Measurements from ENCODE around the gene NAP1L4.

Gene NAP1L4

DNA sequence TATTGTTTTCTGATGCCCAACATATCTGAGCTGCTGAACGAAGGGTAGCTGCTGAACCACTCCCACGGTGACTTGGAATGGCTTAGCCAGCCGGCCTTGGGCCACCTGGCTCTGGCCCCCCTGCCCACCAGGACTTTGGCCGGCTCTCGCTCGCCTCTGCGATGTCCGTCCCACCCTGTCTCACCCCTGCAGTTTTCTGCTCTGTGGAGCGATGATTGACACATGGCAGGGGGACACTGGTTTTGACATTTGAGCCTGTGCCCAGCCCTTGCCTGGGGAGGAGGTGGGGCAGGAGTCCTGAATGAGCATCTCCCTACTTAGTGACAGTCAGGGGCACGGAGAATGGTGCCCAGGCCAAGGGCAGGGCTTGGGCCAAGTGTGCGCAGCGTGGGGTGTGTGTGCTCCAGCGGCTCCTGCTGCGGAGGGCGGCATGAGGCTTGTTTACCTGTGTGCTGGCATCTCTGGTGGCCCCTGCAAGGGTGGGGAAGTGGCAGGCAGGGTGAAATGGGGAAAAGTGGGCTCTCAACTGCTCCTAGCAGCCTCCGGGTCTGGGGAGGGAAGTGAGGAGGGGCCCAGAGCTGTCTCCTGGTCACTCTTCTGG, 90.8 kb downstream of the NAP1L4 start:
- Histone ChIP-seq H3K4me1 (ENCODE audit: control insufficient read depth in 2 of 2, insufficient read depth in 2 of 2, low read length in 2 of 2) (peaks cover 38 to 42% of the 10 kb centered on the region in 2 donors), H3K9ac (ENCODE audit: low read depth in 1 of 2, low read length in 2 of 2) (peak overlapping the region; percentile 75 to 89), H3K36me3 (ENCODE audit: control insufficient read depth in 2 of 2, insufficient read depth in 2 of 2, low read length in 2 of 2) (no peaks in the 10 kb centered on the region), H3K9me3 (ENCODE audit: control insufficient read depth in 2 of 2, low read length in 2 of 2) (no peaks in the 10 kb centered on the region), H3K4me3 (ENCODE audit: low read length in 2 of 2) (peak overlapping the region; percentile 59 to 79), H3K27me3 (ENCODE audit: control insufficient read depth in 2 of 2, insufficient read depth in 2 of 2, low read length in 2 of 2) (no peaks in the 10 kb centered on the region), H3K27ac (ENCODE audit: low read depth in 2 of 2, low read length in 2 of 2) (peak overlapping the region; percentile 85 to 97)

DNA sequence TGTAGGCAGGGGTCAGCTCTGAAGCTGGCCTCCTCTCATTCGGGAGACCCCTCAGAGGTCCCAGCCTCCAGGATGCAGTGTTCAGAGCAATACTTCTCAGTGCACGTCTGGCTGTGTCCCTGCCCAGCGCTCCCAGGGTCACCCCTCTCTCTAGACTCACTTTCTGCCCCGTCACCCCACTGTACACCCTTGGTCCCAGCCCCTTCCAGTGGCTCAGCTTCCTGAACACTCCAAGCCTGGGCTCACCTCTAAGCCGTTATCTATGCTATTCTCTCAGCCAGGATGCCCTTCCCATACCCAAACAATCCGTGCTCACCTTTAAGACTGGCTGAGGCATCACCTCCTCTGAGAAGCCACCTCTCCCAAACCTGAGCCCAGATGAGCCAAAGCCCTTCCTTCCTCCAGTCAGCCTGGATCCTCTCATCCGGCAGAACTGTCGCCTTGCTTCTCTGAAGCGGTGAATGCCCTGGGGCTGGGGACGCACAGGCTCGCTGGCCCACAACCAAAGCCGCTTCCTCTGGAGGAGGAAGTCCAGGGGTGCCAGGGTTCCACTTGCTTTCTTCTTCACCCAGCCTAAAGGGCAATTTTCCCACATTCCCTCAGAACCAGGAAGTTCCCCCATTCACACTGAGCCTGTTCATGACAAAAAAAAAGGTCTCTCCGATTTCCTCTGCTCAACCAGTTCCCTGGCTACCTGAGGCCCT, 92.9 kb downstream of the NAP1L4 start:
- Histone ChIP-seq H3K4me3 (ENCODE audit: low read length in 2 of 2) (peak overlapping the region in 1 of 2 donors; percentile 31), H3K9ac (ENCODE audit: low read depth in 1 of 2, low read length in 2 of 2) (no peak overlapping the region), H3K27ac (ENCODE audit: low read depth in 2 of 2, low read length in 2 of 2) (peak overlapping the region; percentile 42 to 76)

DNA sequence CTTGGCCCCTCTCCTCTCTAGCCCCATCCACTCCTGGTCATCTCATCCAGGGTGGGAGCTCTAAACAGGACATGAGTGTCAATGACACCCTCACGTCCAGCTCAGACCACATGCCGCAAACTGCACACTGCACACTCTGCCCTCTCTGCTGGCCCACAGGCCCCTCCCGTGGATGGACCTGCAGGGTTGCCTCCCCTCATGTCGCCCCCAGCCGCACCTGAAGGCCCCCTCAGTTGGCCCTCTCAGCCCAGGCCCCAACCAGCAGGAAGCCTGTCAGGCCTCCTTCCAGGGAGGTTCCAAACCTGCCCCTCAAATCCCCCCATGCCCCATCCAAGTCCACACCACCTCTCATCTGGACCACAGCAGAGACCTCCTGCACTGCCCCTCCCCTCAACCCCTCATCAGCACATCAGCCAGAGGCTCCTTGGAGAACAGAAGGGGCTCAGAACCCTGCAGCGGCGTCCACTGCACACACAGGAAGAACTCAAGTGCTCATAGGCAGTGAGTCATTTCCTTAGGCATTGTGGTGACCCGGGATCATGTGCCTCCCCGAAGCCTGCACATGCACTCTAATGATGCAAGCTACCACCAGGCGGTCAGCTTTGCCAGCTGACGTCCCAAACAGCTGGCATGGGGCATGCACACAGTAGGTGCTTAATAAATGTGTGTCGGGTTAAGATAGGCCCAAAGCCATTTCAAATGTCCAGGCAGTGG, 93.6 kb downstream of the NAP1L4 start:
- Histone ChIP-seq H3K36me3 (ENCODE audit: control insufficient read depth in 2 of 2, insufficient read depth in 2 of 2, low read length in 2 of 2) (no peaks in the 10 kb centered on the region), H3K4me3 (ENCODE audit: low read length in 2 of 2) (peak overlapping the region in 1 of 2 donors; percentile 20), H3K27me3 (ENCODE audit: control insufficient read depth in 2 of 2, insufficient read depth in 2 of 2, low read length in 2 of 2) (no peaks in the 10 kb centered on the region), H3K9me3 (ENCODE audit: control insufficient read depth in 2 of 2, low read length in 2 of 2) (no peaks in the 10 kb centered on the region), H3K4me1 (ENCODE audit: control insufficient read depth in 2 of 2, insufficient read depth in 2 of 2, low read length in 2 of 2) (peaks cover 21 to 24% of the 10 kb centered on the region in 2 donors), H3K9ac (ENCODE audit: low read depth in 1 of 2, low read length in 2 of 2) (peak overlapping the region in 1 of 2 donors; percentile 2), H3K27ac (ENCODE audit: low read depth in 2 of 2, low read length in 2 of 2) (peak overlapping the region; percentile 42 to 76)

More for the DNA sequence above, 92.9 kb downstream of the NAP1L4 start:
- Histone ChIP-seq H3K36me3 (ENCODE audit: control insufficient read depth in 2 of 2, insufficient read depth in 2 of 2, low read length in 2 of 2) (no peaks in the 10 kb centered on the region), H3K9me3 (ENCODE audit: control insufficient read depth in 2 of 2, low read length in 2 of 2) (no peaks in the 10 kb centered on the region), H3K4me1 (ENCODE audit: control insufficient read depth in 2 of 2, insufficient read depth in 2 of 2, low read length in 2 of 2) (peaks cover 28 to 31% of the 10 kb centered on the region in 2 donors), H3K27me3 (ENCODE audit: control insufficient read depth in 2 of 2, insufficient read depth in 2 of 2, low read length in 2 of 2) (no peaks in the 10 kb centered on the region)

- no peak overlapping the region for H3K9ac ChIP-seq (ENCODE audit: low read depth in 1 of 2, low read length in 2 of 2)
- no peaks in the 10 kb centered on the region for H3K36me3 ChIP-seq (ENCODE audit: control insufficient read depth in 2 of 2, insufficient read depth in 2 of 2, low read length in 2 of 2)
- no peaks in the 10 kb centered on the region for H3K27me3 ChIP-seq (ENCODE audit: control insufficient read depth in 2 of 2, insufficient read depth in 2 of 2, low read length in 2 of 2)
- no peaks in the 10 kb centered on the region for H3K9me3 ChIP-seq (ENCODE audit: control insufficient read depth in 2 of 2, low read length in 2 of 2)
- no peak overlapping the region for H3K27ac ChIP-seq (ENCODE audit: low read depth in 2 of 2, low read length in 2 of 2)
- peaks cover 15 to 20% of the 10 kb centered on the region in 2 donors for H3K4me1 ChIP-seq (ENCODE audit: control insufficient read depth in 2 of 2, insufficient read depth in 2 of 2, low read length in 2 of 2)
- H3K4me3 ChIP-seq (ENCODE audit: low read length in 2 of 2), result no peak overlapping the region
These were observed 95.1 kb downstream of the NAP1L4 start for GRCh38 chr11:2897048-2897447.

GRCh38 chr11:2896047-2896446, 96.1 kb downstream of the NAP1L4 start:
- Histone ChIP-seq H3K36me3 (ENCODE audit: control insufficient read depth in 2 of 2, insufficient read depth in 2 of 2, low read length in 2 of 2) (no peaks in the 10 kb centered on the region), H3K27me3 (ENCODE audit: control insufficient read depth in 2 of 2, insufficient read depth in 2 of 2, low read length in 2 of 2) (no peaks in the 10 kb centered on the region), H3K27ac (ENCODE audit: low read depth in 2 of 2, low read length in 2 of 2) (no peak overlapping the region), H3K4me1 (ENCODE audit: control insufficient read depth in 2 of 2, insufficient read depth in 2 of 2, low read length in 2 of 2) (peaks cover 19 to 21% of the 10 kb centered on the region in 2 donors), H3K4me3 (ENCODE audit: low read length in 2 of 2) (no peak overlapping the region), H3K9me3 (ENCODE audit: control insufficient read depth in 2 of 2, low read length in 2 of 2) (no peaks in the 10 kb centered on the region), H3K9ac (ENCODE audit: low read depth in 1 of 2, low read length in 2 of 2) (no peak overlapping the region)

Measured in mucosa of rectum (tissue), 2 donors.